IMR-90 (cell line): ENCODE results near the gene KMT5C. TPM values are rescaled to one million over a fixed set of nuclear protein-coding genes. Genes with fewer than 3 reads are reported as not detected.

ENCODE experiments used
- RFX5 ChIP-seq: IDR thresholded peaks from 2 replicates; pipeline ENCODE4 v1.8.0; 2012; ENCODE audit warnings: low read depth, mild to moderate bottlenecking, low read length, moderate library complexity
- polyA plus RNA-seq, 3 experiments: library from polyadenylated mRNA; depleted of rRNA; stranded (reverse); fragments of >200 nt; gene quantifications; 2 replicates each; pipeline ENCODE4 v1.2.3, GENCODE V29; 2012; ENCODE audit warnings: low replicate concordance in 1 of 3
- total RNA-seq: library from RNA; depleted of rRNA; stranded (reverse); fragments of >200 nt; gene quantifications from 2 replicates; pipeline ENCODE4 v1.2.3, GENCODE V29; 2012
- TF ChIP-seq, protein P1 (sequence below): conservative IDR thresholded peaks from 2 replicates; pipeline ENCODE4 v1.5.1; 2012; ENCODE audit warnings: mild to moderate bottlenecking, low read depth, low read length, improper control_type of control experiment

KMT5C gene
- total and polyA plus RNA-seq, 2 of the 4 experiments (the other 2 are of a cell fraction): 1.8 to 5.9 TPM

DNA sequence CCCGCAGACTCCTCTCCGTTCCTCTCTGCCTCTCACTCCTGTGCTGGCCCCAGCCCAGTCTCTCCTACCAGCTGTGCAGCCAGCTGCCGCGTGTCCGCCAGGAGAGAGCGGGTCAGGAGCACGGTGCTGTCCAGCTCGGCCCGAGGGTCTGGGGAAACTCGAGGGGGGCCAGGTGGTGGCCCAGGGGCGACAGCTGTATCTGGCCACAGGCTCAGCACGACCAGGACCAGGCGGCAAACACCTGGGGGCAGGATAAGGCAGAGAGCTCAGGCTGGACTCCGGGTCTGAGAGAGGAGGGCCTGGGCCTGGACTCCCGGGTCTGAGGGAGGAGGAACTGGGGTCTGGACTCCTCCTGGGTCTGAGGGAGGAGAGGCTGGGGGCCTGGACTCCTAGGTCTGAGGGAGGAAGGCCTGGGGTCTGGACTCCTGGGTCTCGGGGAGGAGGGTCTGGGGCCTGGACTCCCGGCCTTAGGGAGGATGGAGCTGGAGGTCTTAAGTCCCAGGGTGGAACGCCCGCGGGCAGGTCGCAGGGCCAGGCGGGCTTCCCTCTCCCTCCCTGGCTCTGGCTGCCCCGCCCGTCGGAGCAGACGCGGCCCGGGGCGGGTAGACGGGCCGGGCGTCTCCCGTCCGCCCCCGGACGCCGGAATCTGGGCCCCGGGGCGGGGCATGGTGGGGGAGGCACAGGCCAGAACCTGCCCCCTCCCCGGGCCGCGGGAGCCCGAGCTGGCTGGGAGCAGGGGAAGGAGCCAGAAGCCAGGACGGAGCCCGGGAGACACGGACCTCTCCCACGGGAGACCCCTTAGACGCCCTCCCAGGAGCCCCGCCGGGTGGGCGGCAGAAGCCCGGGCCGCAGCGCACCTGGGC lies 29.3 kb downstream of the KMT5C start (continued):
- TF ChIP-seq, protein P1, sequence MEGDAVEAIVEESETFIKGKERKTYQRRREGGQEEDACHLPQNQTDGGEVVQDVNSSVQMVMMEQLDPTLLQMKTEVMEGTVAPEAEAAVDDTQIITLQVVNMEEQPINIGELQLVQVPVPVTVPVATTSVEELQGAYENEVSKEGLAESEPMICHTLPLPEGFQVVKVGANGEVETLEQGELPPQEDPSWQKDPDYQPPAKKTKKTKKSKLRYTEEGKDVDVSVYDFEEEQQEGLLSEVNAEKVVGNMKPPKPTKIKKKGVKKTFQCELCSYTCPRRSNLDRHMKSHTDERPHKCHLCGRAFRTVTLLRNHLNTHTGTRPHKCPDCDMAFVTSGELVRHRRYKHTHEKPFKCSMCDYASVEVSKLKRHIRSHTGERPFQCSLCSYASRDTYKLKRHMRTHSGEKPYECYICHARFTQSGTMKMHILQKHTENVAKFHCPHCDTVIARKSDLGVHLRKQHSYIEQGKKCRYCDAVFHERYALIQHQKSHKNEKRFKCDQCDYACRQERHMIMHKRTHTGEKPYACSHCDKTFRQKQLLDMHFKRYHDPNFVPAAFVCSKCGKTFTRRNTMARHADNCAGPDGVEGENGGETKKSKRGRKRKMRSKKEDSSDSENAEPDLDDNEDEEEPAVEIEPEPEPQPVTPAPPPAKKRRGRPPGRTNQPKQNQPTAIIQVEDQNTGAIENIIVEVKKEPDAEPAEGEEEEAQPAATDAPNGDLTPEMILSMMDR: no peak
- no peak for TF ChIP-seq RFX5
